GM23338 (cell line): ENCODE results near the gene FOXP4. TPM values are rescaled to one million over a fixed set of nuclear protein-coding genes. Genes with fewer than 3 reads are reported as not detected.

Source experiments
- ATAC-seq: fragments of 200-7000 bp; cut with Tn5 transposase; 3 replicates; pipeline ENCODE4 v1.9.1; 2020
- DNase-seq: peaks from one replicate; pipeline ENCODE4 v3.0.0-alpha.2; 2015; ENCODE audit warnings: low spot score
- H2AFZ ChIP-seq: fragments of 200-600 bp; sonication (generic); 2 replicates; pipeline ENCODE4 v1.8.0; 2016; ENCODE audit warnings: antibody characterized with exemption, mild to moderate bottlenecking, moderate library complexity
- H3F3A ChIP-seq: fragments of 200-600 bp; sonication (generic); replicated peaks from 2 replicates; pipeline ENCODE4 v1.8.0; 2017; ENCODE audit warnings: antibody characterized with exemption, mixed run types, low read depth
- H3K27ac ChIP-seq: fragments of 200-600 bp; sonication (generic); 2 replicates; pipeline ENCODE4 v1.6.1; 2016; ENCODE audit warnings: low read depth
- H3K27me3 ChIP-seq: fragments of 200-600 bp; sonication (generic); 2 replicates; pipeline ENCODE4 v1.8.0; 2016; ENCODE audit warnings: mild to moderate bottlenecking, mixed run types, moderate library complexity; ENCODE audit not compliant: insufficient read depth
- H3K36me3 ChIP-seq: fragments of 200-600 bp; sonication (generic); 2 replicates; pipeline ENCODE4 v1.8.0; 2016; ENCODE audit warnings: mild to moderate bottlenecking; ENCODE audit not compliant: insufficient read depth
- H3K4me1 ChIP-seq: fragments of 200-600 bp; sonication (generic); 2 replicates; pipeline ENCODE4 v1.8.0; 2016; ENCODE audit warnings: mild to moderate bottlenecking, moderate library complexity; ENCODE audit not compliant: insufficient read depth
- H3K4me2 ChIP-seq: fragments of 200-600 bp; sonication (generic); 2 replicates; pipeline ENCODE4 v1.7.1; 2017; ENCODE audit warnings: mixed run types
- H3K4me3 ChIP-seq: fragments of 200-600 bp; sonication (generic); 2 replicates; pipeline ENCODE4 v1.6.1; 2016; ENCODE audit warnings: mixed run types
- H3K79me2 ChIP-seq: fragments of 200-600 bp; sonication (generic); replicated peaks from 2 replicates; pipeline ENCODE4 v1.8.0; 2017; ENCODE audit warnings: mild to moderate bottlenecking; ENCODE audit not compliant: insufficient read depth
- H3K9me2 ChIP-seq: fragments of 200-600 bp; sonication (generic); 2 replicates; pipeline ENCODE4 v1.8.0; 2017; ENCODE audit not compliant: insufficient read depth
- H4K20me1 ChIP-seq: fragments of 200-600 bp; sonication (generic); replicated peaks from 2 replicates; pipeline ENCODE4 v1.8.0; 2017; ENCODE audit warnings: mild to moderate bottlenecking; ENCODE audit not compliant: insufficient read depth
- H3K27ac Mint-ChIP-seq: 2 replicates; pipeline ENCODE4 v1.8.0; 2020; ENCODE audit warnings: inconsistent platforms, mild to moderate bottlenecking, moderate library complexity, mixed read lengths
- H3K27me3 Mint-ChIP-seq: 3 replicates; pipeline ENCODE4 v1.8.0; 2022; ENCODE audit warnings: low read depth, mild to moderate bottlenecking, moderate library complexity, mixed read lengths, inconsistent platforms; ENCODE audit not compliant: insufficient read depth, poor library complexity
- H3K36me3 Mint-ChIP-seq: 3 replicates; pipeline ENCODE4 v1.8.0; 2021; ENCODE audit warnings: low read depth, mild to moderate bottlenecking, inconsistent platforms, moderate library complexity, mixed read lengths
- H3K4me1 Mint-ChIP-seq: 3 replicates; pipeline ENCODE4 v1.8.0; 2020; ENCODE audit warnings: mild to moderate bottlenecking, inconsistent platforms, mixed read lengths
- H3K4me3 Mint-ChIP-seq: 3 replicates; pipeline ENCODE4 v1.8.0; 2021; ENCODE audit warnings: moderate library complexity, mild to moderate bottlenecking, inconsistent platforms, mixed read lengths
- H3K9me3 Mint-ChIP-seq: 3 replicates; pipeline ENCODE4 v1.8.0; 2020; ENCODE audit warnings: moderate library complexity, mild to moderate bottlenecking, inconsistent platforms, mixed read lengths
- EZH2 ChIP-seq: fragments of 200-600 bp; sonication (generic); IDR thresholded peaks from one replicate; pipeline ENCODE4 v1.8.0; 2017; ENCODE audit warnings: antibody characterized with exemption, mild to moderate bottlenecking, low read depth; ENCODE audit not compliant: unreplicated experiment
- EZH2phosphoT487 ChIP-seq: fragments of 200-600 bp; sonication (generic); IDR thresholded peaks from one replicate; pipeline ENCODE4 v1.8.1; 2018; ENCODE audit warnings: antibody characterized with exemption; ENCODE audit not compliant: unreplicated experiment
- JUNB ChIP-seq: IDR thresholded peaks from one replicate; pipeline ENCODE4 v1.6.1; 2016; ENCODE audit warnings: antibody characterized with exemption; ENCODE audit not compliant: unreplicated experiment
- NANOG ChIP-seq: IDR thresholded peaks from 2 replicates; pipeline ENCODE4 v1.6.1; 2016; ENCODE audit warnings: antibody characterized with exemption, borderline replicate concordance
- POLR2AphosphoS5 ChIP-seq: IDR thresholded peaks from 2 replicates; pipeline ENCODE4 v1.6.1; 2016; ENCODE audit warnings: antibody characterized with exemption, low read depth
- ZNF114 ChIP-seq: fragments of 250-450 bp; sonication (Bioruptor Pico); IDR thresholded peaks from 2 replicates; pipeline ENCODE4 v1.5.0; 2020; ENCODE audit warnings: mild to moderate bottlenecking, moderate library complexity
- ZNF331 ChIP-seq: fragments of 250-450 bp; sonication (Bioruptor Pico); IDR thresholded peaks from 2 replicates; pipeline ENCODE4 v1.5.0; 2020; ENCODE audit warnings: low read depth, mild to moderate bottlenecking, moderate library complexity
- ZNF462 ChIP-seq: fragments of 250-450 bp; sonication (Bioruptor Pico); IDR thresholded peaks from 2 replicates; pipeline ENCODE4 v1.5.0; 2020; ENCODE audit warnings: mild to moderate bottlenecking, moderate library complexity
- polyA plus RNA-seq: library from polyadenylated mRNA; unstranded; fragments of >200 nt; fragmentation: Nextera tagmentation; extraction: Ambion mirVana; gene quantifications from 2 replicates; pipeline ENCODE4 v1.2.1, GENCODE V29; 2016
- total RNA-seq: library from RNA; depleted of rRNA; stranded (reverse); fragments of >200 nt; shearing (Covaris generic); gene quantifications from 2 replicates; pipeline ENCODE4 v1.2.3, GENCODE V29; 2014
- TF ChIP-seq, protein P1 (sequence below): IDR thresholded peaks from 2 replicates; pipeline ENCODE4 v1.6.1; 2016; ENCODE audit warnings: antibody characterized with exemption
- TF ChIP-seq, protein P2 (sequence below): IDR thresholded peaks from one replicate; pipeline ENCODE4 v1.6.1; 2018; ENCODE audit warnings: antibody characterized with exemption; ENCODE audit not compliant: unreplicated experiment
- TF ChIP-seq, protein P3 (sequence below), 2 experiments: fragments of 200-600 bp in 1 of 2; sonication (generic) in 1 of 2; conservative IDR thresholded peaks; 2 replicates each; pipeline versions ENCODE4 v1.5.1 to v1.6.1; 2016 to 2017; ENCODE audit warnings: antibody characterized with exemption in 2 of 2, low read depth in 2 of 2, mild to moderate bottlenecking in 2 of 2, moderate library complexity in 1 of 2

FOXP4 gene
- total and polyA plus RNA-seq, 2 experiments from 2014 or later: 5.1 to 13.5 TPM

DNA sequence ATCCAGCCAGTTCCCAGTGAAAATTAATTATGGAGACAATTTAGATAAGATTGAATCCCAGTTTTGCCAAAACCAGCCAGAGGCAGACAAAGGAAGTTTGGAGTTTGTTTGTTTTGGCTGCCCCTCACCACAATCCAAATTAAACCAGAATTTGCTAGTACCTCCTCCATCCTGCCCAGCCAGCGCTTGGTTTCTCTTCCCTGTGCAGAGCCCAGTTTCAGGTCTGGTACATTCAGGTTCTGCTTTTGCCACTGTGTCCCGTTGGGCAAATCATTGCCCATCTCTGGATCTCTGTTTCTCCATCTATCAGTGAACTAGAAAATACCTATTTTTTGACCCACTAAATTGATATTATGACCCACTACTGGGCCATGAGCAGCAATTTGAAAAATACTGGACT, 26.4 kb downstream of the FOXP4 start (continued):
- no peak for TF ChIP-seq JUNB
- TF ChIP-seq EZH2: no peak
- TF ChIP-seq, protein P1, sequence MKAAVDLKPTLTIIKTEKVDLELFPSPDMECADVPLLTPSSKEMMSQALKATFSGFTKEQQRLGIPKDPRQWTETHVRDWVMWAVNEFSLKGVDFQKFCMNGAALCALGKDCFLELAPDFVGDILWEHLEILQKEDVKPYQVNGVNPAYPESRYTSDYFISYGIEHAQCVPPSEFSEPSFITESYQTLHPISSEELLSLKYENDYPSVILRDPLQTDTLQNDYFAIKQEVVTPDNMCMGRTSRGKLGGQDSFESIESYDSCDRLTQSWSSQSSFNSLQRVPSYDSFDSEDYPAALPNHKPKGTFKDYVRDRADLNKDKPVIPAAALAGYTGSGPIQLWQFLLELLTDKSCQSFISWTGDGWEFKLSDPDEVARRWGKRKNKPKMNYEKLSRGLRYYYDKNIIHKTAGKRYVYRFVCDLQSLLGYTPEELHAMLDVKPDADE: no peak
- no peak for TF ChIP-seq EZH2phosphoT487
- no peak for TF ChIP-seq NANOG

- DNase-seq: no peak
- peaks cover 89% of the 10 kb centered on the region for H3K4me1 Mint-ChIP-seq
- no peaks in the 10 kb centered on the region for H3K36me3 ChIP-seq
- H3K4me2 ChIP-seq: peak overlapping the region; percentile 55
- no peak overlapping the region for H2AFZ ChIP-seq
- peaks cover 11% of the 10 kb centered on the region for H3F3A ChIP-seq
- no peak overlapping the region; the same call in 2 of the 3 replicates for H3K4me3 Mint-ChIP-seq
- no peaks in the 10 kb centered on the region for H3K9me3 Mint-ChIP-seq
- no peaks in the 10 kb centered on the region; the same call in 1 of the 2 replicates for H4K20me1 ChIP-seq
- H3K36me3 Mint-ChIP-seq: peaks cover 11% of the 10 kb centered on the region
- peaks cover 23% of the 10 kb centered on the region; the same call in 1 of the 2 replicates for H3K79me2 ChIP-seq
- no peak overlapping the region for H3K4me3 ChIP-seq
- ATAC-seq: no peak
- no peak overlapping the region for H3K27ac Mint-ChIP-seq
- H3K27me3 ChIP-seq: no peaks in the 10 kb centered on the region
- H3K27me3 Mint-ChIP-seq: peaks cover 9% of the 10 kb centered on the region
- H3K27ac ChIP-seq: no peak overlapping the region
- peaks cover 86% of the 10 kb centered on the region for H3K4me1 ChIP-seq
- H3K9me2 ChIP-seq: no peaks in the 10 kb centered on the region
- TF ChIP-seq, protein P2, sequence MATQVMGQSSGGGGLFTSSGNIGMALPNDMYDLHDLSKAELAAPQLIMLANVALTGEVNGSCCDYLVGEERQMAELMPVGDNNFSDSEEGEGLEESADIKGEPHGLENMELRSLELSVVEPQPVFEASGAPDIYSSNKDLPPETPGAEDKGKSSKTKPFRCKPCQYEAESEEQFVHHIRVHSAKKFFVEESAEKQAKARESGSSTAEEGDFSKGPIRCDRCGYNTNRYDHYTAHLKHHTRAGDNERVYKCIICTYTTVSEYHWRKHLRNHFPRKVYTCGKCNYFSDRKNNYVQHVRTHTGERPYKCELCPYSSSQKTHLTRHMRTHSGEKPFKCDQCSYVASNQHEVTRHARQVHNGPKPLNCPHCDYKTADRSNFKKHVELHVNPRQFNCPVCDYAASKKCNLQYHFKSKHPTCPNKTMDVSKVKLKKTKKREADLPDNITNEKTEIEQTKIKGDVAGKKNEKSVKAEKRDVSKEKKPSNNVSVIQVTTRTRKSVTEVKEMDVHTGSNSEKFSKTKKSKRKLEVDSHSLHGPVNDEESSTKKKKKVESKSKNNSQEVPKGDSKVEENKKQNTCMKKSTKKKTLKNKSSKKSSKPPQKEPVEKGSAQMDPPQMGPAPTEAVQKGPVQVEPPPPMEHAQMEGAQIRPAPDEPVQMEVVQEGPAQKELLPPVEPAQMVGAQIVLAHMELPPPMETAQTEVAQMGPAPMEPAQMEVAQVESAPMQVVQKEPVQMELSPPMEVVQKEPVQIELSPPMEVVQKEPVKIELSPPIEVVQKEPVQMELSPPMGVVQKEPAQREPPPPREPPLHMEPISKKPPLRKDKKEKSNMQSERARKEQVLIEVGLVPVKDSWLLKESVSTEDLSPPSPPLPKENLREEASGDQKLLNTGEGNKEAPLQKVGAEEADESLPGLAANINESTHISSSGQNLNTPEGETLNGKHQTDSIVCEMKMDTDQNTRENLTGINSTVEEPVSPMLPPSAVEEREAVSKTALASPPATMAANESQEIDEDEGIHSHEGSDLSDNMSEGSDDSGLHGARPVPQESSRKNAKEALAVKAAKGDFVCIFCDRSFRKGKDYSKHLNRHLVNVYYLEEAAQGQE: no peak
- no peak for TF ChIP-seq NANOG
- TF ChIP-seq JUNB: no peak
- TF ChIP-seq ZNF331: no peak
- TF ChIP-seq EZH2phosphoT487: no peak
- no peak for TF ChIP-seq POLR2AphosphoS5
- no peak for TF ChIP-seq ZNF462 (CRISPR knock-in tag)
- TF ChIP-seq, protein P3, sequence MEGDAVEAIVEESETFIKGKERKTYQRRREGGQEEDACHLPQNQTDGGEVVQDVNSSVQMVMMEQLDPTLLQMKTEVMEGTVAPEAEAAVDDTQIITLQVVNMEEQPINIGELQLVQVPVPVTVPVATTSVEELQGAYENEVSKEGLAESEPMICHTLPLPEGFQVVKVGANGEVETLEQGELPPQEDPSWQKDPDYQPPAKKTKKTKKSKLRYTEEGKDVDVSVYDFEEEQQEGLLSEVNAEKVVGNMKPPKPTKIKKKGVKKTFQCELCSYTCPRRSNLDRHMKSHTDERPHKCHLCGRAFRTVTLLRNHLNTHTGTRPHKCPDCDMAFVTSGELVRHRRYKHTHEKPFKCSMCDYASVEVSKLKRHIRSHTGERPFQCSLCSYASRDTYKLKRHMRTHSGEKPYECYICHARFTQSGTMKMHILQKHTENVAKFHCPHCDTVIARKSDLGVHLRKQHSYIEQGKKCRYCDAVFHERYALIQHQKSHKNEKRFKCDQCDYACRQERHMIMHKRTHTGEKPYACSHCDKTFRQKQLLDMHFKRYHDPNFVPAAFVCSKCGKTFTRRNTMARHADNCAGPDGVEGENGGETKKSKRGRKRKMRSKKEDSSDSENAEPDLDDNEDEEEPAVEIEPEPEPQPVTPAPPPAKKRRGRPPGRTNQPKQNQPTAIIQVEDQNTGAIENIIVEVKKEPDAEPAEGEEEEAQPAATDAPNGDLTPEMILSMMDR (conservative IDR thresholded peaks at IDR 0.05; ENCODE audit: low read depth in 2 of 2): no peak
- TF ChIP-seq, protein P1: no peak
- TF ChIP-seq ZNF114 (CRISPR knock-in tag): no peak
These were observed 27.1 kb downstream of the FOXP4 start for GRCh38 chr6:41573276-41573675.
